H4 (cell line): ENCODE results near the gene IGLL1. TPM values are rescaled to one million over a fixed set of nuclear protein-coding genes. Genes with fewer than 3 reads are reported as not detected.
"Not testable (repeated sequence)": the region's sequence is repeated elsewhere in the genome, so short reads cannot be mapped to it uniquely, and the experiment has no call there.

Experiments
- DNase-seq: peaks from one replicate; pipeline ENCODE4 v3.0.0-alpha.2; 2015; ENCODE audit warnings: low spot score
- total RNA-seq: library from RNA; depleted of rRNA; stranded (reverse); fragments of >200 nt; shearing (Covaris generic); gene quantifications from 2 replicates; pipeline ENCODE4 v1.2.3, GENCODE V29; 2014

IGLL1 gene
- total RNA-seq, 1 experiment from 2014 or later, result not detected

DNA sequence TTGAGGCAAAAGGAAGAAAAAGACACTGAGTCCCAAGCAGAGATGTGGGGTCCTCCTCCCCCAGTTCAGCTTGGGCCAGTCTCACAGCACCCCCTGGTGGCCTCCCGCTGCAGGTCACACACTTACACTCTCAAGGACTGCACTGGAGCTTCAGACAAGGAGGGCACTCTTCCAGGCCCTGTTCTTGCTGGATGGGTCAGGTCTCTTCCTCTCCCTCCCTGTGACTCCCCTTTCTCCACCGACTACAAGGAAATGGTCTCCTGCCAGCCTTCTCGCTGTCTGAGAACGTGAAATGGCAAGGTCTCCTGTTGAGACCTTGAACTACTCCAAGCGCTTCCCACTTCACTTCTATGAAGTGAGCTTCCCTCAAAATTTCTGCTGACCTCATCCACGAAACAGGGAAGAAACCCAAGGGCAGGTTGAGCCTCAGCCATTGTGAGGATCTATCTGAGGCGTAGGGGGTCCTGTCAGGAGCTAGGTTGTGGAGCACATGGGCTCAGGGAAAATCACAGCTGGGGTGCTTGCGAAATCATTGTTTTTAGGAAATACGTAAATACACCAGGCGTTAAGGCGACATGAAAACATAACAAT, 11.2 kb upstream of the IGLL1 start:
- DNase-seq, result peak; percentile 16

DNA sequence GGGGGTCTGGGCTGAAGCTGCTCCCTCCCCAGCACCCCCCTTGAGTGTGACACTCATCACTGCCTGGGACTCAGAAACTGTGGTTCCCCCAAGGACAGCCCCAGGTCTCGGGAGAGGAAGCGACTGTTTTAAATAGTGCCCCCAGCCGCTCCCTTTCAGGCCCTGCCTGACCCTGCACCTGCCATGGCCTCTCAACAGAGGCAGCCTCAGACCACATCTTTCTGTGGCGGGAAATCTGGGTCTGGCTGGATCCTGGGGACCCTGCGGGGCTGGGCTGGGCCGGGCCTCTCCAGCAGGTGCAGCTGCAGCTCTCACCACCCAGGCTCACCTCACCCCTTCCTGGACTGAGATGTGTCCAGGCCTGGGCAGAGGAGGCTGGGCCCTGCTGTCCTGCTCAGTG, 3.7 kb upstream of the IGLL1 start:
- no peak for DNase-seq

DNA sequence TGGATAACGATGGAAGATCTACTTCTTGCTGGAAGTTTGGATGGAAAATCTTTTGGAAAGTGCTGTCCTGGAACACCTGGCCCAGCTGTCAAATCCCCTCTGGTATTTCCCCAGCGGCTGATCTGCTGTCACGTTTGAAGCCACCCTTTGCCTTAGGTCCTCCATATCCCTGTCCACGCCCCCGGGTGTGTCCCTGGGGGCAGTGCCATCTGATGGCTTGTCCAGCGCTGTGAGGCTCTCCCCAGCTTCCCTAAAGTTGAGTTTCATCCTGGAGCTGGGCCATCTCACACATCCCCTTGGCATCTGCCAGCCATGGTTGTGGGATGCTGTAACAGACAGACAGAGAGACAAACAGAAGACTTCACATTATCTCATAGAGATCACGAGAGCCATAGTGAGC, 3.1 kb upstream of the IGLL1 start:
- no peak for DNase-seq

DNA sequence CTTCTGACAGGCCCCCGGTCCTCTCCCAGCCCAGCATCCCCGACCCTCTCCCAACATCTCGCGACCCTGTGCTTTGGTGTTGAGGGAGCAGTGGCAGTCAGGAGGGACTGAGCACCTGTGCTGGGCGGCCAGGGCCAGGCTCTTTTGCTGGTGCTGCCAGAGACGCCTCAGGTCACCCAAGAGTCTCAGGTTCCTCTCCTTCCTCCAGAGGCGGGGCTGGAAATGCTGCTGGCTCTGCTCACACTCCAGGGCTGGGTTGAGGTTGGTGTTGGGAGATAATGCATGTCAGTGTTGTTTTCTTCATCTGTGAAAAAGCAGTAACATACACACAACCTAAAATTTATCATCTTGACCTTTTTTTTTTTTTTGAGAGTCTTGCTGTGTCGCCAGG, 1.2 kb upstream of the IGLL1 start:
- DNase-seq, result no peak

DNA sequence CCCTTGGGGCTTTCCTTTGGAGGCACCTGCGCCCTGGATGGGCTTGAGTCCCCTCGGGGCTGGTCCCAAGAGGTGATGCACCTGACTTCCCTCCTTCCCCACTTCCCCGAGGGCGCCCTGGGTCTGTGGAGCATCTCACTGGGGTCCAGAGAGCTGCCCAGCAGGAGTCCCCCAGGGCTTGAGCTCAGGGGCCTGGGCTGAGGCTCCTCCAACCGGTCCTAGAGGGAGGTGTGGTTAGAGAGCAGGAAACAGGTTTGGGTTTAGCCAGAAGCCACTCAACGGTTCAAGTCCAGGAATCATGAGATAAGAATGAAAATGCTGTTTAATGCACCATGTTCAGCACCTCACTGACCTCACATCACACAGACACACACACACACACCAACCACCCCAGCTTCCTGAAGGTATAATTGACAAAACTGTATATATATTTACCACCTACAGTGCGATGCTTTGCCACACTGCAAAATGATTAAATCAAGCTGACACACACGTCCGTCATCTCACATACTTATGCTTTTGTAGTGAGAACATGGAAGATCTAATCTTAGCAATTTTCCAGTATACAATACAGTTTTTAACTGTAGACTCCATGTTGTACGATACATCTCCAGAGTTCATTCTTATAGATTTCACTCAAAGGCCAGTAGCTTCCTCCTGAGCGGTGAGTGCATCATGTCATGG, 628 bp upstream of the IGLL1 start:
- no peak for DNase-seq

DNA sequence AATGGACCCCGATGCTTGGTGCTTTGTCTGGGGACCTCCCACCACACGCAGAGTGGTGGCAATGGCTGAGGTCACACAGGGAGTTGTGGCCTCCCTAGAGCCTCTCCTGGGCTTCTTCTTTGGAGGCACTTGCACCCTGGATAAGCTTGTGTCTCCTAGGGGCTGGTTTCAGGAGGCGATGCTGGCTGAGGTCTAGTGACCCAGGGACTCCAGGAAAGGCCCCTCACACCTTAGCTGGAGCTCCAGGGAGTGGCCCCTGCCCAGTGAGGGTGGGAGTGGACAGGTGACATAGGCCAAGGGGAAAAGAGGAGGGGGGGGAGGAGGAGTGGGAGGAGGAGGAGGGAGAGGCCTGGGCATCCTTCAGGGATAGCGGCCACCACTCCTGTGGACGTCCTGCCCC, 810 bp downstream of the IGLL1 start:
- no peak for DNase-seq

DNA sequence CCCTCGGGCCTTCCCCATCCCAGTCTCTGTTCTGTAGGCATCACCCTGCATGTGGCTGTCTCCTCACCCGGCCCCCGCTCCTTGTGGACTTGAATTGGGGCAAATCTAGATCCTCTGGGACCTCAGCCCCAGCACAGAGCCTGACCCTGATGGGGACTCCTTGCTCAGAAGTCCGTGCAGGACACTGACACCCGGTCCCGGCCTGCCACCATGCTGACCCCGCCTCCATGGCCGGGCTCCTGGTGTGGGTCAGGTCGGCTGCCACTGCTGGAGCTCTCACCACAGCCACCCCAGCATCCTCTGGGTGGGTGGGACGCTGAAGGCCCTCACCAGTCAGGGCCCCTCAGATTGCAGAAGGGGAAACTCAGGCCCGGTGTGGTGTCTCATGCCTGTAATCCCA, 1.8 kb downstream of the IGLL1 start:
- DNase-seq, result no peak

DNA sequence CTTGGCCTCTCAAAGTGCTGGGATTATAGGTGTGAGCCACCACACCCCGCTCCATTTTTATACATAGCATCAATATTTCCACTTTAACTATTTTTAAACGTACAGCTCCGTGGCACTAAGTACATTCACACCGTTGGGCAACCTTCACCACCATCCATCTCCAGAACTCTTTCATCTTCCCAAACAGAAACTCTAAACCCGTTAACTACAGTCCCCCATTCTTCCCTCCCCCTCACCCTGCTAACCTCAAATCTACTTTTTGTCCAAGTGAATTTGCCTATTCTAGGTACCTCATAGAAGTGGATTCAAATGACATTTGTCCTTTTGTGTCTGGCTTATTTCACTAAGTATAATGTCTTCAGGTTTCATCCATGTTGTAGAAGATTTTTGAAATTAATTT, 3.4 kb downstream of the IGLL1 start:
- DNase-seq, result no peak

DNA sequence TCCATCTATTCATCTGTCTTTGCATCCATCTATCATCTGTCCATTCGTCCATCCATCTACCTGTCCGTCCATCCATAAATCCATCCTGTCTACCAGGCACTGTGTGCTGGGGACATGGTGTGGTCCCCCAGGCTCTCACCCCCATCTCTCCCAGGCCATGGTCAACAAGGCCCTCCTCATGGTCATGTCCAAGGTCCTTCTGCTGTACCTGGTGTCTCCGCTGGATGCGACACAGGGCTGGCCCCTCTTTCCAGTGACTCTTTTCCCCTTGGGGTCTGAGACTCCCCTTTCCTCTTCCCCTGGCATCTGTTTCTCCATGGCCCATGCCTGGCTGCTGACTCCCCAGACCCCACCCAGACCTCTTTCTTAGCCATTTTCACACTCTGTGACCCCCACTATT, 4.5 kb downstream of the IGLL1 start:
- no peak for DNase-seq

DNA sequence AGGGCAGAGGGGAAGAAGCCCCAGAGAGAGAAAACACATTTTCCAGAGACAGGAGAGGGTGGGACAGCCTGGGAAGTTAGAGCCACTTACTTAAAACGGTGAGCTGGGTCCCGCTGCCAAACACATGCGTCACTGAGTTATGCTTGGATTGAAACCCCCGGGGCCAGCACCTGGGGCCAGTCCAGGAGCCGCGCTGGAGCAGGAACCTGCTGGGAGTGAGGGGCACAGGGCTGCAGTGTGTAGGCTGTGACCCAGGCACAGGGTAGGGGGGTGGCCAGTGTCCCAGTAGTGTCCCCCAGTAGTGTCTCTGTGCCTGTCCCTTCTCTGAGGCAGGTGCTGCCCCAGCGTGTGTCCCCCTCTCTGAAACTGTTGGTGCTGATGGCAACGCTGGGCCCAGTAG, 5.2 kb downstream of the IGLL1 start:
- DNase-seq, result no peak

DNA sequence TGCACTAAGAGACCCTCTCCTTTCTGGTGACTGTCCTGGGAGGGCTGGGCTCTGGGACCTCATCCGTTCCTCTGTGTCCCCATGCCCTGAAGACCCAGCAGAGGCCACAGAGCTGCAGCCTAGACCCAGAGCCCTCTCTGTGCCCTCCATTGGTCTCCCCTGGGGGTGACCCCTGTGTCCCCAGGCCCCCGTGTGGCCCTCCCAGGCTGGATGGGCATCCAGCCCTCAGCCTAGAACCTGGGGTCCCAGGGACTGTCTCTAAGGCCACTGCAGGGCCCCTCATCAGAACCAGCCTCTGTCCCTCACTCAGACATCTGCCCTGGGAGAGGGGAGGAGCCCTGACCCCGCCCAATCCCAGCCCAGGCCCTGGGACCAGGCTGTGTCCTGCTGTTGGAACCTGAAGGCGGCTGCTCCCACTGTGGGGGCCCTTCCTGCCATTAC, 5.7 kb downstream of the IGLL1 start:
- no peak for DNase-seq

DNA sequence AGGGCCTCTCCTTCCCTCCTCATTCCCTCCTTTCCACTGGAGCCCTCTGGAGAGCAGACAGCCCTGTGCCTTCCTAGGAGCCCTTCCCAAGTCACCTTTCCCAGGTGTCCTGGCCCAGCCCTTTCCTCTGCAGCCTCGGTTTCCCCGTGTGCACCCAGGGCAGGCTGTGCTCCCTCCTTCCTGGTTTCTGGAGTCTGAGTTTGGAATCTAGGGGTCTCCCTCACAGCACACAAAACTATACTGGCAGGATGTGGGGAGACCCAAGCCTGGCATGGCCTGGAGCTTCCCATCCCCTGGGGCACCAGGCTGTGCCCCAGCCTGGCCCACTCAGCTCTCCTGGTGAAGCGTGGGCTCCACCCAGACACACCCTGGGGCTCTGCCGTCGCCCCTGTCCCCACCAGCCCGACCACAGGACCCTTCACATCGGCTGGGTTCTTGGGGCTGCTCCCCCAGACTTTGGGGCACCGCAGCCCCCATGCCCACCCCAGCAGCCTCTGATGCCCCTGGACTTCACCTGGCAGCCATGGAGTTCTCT, 6.3 kb downstream of the IGLL1 start:
- DNase-seq, result not testable (repeated sequence)

DNA sequence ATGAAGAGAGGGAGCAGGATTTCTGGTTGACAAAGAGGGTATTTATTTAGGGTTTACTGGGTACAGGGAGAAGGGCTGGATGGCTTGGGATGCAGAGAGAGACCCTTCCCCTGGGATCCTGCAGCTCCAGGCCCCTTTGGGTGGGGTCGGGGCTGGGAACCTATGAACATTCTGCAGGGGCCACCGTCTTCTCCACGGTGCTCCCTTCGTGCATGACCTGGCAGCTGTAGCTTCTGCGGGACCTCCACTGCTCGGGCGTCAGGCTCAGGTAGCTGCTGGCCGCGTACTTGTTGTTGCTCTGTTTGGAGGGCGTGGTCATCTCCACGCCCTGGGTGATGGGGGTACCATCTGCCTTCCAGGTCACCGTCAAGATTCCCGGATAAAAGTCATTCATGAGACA, 7.0 kb downstream of the IGLL1 start:
- DNase-seq, result not testable (repeated sequence)

DNA sequence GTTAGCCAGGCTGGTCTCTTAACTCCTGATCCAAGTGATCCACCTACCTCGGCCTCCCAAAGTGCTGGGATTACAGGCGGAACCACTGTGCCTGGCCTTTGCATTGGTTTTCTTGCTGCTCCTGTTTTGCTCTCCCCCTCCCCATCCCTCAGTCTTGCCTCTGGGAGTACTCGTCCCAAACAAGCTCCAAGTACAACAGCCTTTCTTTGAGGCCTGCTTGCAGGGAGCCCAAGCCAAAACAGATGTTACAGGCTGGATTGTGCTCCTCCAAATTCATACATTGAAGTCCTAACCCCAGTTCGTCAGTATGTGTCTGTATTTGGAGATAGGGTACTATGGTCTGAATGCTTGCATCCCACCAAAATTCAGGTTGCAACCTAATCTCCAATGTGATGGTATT, 8.6 kb downstream of the IGLL1 start:
- no peak for DNase-seq

DNA sequence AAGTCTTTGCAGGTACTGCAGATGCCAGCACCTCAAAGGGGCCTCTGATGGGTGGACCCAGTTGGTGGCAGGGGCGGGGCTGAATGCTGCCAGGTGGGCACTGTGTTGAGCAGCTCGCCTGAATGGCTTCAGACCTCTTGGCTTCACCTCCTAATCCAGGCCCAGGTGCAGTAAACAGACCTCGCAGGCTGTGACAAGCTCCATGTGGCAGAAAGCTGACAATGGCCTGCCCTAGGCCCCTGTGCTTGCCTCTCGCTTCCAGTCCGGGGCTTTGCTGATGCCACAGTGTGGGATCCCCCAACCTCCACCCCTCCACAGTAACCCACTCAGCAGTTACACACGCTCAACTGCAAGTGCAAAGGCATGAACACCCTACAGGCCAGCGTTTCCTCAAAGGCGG, 9.4 kb downstream of the IGLL1 start:
- DNase-seq, result no peak

DNA sequence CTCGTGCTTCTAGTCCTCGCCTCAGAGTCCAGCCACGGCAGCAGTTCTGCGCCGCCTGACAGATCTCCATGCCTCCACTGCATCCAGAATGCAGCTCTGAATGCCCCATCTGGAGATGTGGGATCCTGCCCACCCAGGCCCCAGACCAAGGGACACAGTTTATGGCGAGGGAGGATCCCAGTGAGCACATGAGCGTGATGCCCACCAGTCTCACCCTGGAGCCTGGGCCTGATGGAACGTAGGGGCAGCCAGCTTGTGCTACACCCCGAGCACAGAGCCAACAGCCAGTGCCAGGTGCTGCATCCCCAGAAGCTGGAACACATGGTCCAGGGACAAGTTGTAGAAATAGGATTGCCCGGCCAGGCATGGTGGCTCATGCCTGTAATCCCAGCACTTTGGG, 10.4 kb downstream of the IGLL1 start:
- DNase-seq, result no peak

DNA sequence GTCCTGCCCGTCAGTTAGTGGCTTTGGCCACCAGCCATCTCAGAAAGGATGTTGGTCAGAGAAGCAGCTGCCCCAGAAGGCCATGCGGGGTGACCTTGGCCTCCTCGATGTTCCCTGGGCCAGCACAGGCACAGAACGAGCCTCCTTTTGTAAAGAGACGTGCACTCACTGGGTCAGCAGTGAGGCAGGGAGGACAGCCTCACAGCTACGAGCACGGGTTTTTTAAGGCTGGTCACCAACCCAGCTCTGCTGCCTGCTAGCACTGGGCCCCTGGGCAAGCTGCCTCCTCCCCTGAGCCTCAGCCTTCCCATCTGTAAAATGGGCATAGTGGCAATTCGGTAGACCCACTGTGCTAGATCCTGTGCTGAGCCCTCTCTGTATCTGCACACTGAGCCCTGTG, 10.8 kb downstream of the IGLL1 start:
- no peak for DNase-seq

DNA sequence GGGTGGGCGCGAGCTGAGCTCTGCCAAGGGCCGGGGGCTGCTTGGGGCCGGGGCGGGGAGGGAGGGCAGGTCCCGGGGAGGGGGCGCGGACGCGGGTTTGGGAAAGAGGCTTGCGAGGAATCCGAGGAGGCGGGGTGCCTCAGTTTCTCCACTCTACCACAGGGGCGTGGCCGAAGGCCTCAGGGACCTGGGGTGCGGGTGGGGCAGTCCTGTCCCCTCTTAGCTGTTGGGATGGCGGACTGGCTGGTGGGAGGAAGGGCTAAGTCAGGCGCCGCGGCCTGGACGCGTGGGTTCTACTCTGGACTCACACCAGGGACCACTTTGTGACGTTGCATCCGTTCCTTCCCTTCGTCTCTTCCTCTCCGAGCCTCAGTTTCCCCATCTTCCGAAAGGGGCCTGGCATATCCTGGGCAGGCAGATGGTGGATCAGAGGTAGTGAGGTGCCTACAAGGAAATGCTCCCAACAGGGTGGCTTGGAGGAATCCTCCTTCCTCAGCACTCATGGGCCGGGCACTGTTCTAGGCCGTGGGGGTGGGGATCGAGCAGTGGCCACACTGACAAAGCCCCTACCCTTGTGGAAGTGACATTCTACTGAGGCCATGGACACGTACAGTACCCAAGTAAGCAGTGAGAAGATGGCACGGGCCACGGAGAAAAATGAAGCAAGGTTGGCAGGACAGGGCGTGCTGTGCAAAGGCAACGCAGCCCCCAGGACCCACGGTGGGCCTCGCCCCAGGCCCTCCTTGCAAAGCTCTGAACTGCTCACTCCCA, 13.2 kb downstream of the IGLL1 start:
- no peak for DNase-seq

DNA sequence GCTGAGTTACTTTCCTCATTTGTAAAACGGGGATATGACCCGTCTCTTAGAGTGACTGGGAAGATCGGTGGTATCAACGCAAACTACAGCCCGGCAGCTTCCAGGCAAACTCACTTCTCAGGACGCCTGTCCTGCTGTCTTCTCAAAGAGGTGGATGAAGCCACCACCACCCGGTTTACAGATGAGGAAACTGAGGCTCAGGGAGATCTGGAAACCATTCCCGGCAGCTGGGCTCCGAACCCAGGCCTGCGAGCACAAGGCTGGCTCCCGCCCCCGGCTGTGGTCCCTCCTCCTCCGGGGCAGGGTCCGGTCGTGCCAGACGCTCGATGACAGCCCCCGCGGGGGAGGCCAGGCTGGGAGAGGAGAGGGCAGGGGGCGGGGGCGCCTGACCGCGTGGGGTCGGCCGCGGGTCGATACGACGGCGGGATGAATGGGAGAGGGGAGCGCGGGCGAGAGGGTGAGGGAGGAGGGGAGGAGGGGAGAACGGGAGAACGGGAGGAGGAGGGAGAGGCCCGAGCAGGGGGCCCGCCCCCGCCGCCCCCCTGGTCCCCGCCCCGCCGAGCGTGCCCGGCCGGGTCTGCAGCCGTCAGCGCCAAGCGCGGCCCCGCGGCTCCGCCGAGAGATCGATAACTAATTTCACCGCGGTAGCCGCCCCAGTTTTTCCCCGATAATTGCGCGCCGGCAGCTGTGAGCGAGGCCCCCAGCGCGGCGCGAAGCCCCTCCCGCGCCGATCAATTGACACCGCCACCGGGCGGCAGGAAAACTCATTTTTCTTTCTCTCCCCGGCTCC, 14.0 kb downstream of the IGLL1 start:
- no peak for DNase-seq

DNA sequence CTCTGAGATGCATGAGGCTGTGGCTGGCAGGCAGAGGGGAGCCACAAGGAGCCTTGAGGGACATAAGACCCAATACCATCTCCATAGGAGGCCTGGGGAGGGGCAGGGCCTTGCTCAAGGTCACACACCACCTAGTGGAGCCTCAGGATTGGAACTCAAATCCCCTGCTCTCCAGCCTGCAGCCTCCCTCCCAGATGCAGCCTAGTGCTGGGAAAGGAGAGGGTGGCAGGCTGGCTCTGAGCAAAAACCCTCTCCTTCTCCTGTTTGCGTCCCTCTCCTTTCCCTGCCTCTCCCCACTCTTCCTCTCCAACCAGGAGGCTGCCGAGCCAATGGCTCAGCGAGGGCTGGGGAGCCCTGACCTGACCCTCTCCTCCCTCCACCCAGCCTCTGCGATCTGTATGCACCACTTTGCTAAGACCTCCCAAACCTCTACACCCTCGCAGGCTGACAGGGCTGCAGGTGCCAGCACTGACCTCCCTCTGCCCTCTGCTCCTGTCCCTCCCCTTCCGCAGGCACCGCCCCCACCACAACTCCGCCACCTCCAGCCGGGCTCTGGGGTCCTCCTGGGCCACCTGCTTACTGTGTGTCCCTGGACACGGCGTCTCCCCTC, 14.7 kb downstream of the IGLL1 start:
- no peak for DNase-seq

DNA sequence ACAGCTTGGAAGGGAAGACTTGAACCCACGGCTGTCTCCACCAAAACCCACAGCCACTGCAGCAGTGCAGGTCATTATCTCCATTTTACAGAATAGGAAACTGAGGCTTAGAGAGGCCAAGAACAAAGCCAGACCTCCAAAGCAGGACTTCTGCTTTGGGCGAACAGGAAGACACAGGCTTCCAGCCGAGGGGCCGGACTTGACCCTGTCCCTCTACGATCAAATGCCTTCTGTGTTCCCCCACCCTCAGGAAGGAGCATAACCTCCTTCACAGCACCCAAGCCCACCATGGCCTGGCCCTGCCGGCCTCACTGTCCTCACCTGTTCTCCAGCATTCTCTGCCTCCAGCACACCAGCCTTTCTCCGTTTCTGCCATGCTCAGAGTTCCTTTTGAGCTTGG, 15.8 kb downstream of the IGLL1 start:
- no peak for DNase-seq

DNA sequence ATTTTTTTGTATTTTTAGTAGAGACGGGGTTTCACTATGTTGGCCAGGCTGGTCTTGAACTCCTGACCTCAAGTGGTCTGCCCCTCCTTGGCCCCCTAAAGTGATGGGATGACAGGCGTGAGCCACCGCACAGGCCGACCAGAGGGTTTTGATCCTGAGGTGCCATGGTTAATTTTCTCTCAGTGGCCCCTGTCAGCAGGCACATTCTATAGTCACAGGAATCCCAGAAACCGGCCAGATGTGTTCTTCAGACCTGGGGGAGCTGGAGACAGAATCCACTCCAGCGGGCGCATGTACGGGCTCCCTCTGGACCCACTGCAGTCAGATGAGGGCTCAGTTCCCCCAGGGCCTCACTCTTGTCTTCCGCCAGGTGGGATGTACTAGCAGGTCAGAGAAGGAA, 17.0 kb downstream of the IGLL1 start:
- DNase-seq, result no peak
